GM19455 (cell line): ENCODE data around the gene SLC35F1.
"Not testable (repeated sequence)": the region's sequence is repeated elsewhere in the genome, so short reads cannot be mapped to it uniquely, and the experiment has no call there.

Experiments used
- ATAC-seq: cut with Tn5 transposase; IDR thresholded peaks from one replicate; pipeline ENCODE4 v1.9.1; 2021; ENCODE audit not compliant: unreplicated experiment

The SLC35F1 gene

DNA sequence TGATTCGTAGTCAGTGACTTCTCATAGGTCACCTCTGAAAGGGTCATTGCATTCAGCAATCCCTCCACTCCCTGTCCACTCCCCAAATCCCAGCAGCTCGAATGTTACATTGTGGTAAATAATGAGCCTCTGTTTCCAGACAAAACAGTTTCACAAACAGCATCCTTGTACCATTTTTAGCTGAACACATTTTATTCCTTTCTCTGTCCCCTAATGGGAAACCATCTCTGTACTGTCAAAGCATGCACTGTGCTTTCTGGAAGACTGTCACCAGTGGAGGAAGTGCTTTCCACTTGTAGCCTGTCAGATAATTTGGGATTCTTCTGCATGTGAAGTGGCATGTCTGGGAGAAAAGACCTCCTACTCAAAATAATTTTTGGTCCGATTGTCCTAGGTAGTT lies 82.0 kb downstream of the SLC35F1 start:
- no peak for ATAC-seq

DNA sequence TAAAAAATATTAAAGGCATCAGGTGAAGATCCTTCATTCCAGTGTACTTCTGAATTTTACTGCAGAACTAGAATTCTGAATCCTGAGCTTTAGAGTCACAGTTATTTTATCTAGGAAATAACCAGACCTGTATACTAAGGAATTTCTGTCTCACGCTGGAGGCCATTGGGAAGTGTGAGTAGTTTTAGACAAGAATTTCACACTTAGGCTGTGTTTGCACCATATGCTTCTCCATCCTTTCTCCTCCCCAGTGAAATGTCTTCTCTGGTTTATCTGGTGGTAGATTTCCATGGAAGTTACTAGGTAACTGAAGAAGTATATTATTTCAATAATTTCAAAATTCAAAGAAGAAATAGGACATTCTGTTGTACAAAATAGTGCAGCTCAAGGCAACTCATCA lies 83.1 kb downstream of the SLC35F1 start:
- no peak for ATAC-seq

DNA sequence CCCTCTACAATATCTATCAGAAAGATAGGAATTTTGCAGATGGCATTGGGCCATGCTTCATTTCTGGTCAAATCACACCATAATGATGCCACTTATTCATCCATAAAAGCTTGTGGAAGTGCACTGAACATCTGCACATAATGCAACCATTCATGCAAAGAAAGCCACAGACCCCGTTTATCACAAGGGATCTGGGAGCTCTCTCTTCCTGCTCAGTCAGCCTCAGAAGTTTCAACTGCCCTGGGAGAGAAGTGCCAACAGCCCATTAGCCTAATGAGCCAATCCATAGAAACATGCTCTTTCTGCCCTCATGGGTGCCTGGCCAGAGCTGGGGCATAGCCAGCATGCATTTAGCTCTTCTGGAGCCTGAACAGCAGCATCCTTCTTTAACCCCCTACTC lies 85.8 kb downstream of the SLC35F1 start:
- ATAC-seq: no peak

DNA sequence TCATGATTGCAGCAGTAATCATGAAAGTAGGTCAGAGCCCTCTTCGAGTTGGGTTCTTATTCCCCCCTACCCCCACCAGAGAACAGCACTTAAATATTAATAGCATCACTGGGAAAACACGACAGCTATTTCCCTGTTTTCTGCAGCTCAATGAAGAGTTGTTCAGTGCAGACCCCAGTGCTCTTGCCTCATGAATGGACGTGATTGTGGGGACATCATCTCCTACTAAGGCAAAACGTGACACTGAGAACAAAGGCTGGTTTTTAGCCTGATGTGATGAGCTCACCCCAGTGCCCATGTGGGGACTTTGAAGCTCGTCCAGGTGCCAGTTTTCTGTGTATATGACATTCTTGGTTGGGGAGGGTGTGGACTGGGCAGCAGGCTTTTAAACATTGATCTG lies 105.9 kb downstream of the SLC35F1 start:
- no peak for ATAC-seq

DNA sequence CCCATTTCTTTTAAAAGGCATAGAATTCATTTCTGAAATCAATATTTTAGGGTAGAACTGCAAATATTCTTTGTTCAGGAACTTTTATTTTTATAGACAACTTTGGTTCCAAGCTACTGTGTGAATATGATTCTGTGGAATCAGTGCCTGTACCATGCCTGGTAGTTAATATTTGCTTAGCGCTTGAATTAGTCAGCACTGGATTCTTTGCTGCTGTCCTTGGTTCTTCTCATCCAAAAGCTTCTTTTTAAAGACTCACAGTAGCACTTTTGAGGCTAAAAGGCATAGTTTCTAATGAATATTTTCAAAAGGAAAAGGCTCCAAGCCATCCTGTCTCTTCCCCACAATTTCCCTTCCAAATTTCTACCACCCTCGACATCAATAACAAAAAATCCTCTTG lies 109.5 kb downstream of the SLC35F1 start:
- no peak for ATAC-seq

DNA sequence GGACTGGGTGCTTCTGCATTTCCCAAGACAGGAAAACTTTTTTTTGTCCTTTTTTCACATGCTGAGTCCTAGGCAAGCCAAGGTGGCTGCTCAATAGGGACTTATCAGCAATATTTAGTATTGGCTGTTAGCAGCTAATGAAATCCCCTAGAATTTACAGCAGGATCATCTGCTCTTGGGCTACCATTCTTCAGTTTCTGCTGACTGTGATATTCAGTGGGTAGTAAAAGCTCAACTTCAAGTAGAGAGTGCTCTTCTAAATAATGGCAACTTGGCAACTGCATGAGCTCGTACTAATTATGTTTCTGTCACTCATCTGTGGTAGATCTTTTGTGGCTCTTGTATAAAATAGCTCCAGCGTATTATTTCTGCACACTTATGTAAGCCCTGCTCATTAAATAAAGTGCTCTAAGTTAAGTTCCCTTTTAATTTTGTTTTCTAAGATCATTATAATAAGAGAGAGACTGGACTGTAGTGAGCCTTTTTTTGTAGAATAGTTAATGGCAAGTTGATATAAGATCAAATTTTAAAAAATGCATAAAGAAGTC lies 110.3 kb downstream of the SLC35F1 start:
- ATAC-seq: no peak

DNA sequence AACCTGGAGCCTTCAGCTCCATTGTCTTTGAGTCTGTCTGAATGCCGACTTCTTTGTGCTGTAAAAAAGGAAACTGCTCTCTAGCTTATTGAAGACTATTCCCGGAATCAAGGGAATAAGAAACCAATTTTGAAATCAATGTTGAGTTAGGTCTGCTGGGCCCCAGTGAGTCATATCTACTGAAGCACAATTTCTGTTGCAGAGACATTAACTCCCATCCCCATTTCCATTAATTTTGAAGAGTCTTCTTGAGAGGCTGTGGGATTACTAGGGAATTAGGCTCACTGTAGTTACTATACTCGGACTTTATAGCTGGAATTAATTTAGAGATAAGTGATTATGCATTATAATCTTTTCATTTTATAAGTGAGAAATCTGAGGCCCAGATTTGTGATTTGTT lies 116.7 kb downstream of the SLC35F1 start:
- no peak for ATAC-seq

DNA sequence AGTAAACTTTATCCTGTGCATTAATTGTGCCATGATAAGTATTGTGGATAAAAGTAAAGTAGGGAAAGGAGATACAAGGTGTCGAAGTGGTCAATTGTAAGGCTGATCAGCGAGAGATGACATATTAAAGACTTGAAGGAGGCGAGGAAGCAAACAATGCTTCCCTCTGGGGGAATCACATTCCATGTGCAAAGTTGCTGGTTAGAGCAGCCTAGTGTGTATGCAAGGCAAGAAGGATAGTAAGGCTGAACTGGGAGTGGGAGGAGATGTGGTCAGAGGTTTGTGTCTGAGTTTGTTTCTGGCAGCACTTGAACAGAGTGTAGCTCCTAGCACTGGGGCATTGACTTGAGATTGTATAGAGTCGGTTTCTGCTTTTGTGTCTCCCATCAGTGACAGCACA lies 122.9 kb downstream of the SLC35F1 start:
- ATAC-seq: no peak

DNA sequence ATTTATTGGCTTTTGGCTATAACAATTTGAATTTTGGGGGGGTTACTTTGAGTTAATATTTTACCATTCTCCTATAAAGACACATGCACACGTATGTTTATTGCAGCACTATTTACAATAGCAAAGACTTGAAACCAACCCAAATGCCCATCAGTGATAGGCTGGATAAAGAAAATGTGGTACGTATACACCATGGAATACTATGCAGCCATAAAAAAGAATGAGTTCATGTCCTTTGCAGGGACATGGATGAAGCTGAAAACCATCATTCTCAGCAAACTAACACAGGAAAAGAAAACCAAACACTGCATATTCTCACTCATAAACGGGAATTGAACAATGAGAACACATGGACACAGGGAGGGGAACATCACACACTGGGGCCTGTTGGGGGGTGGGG lies 130.4 kb downstream of the SLC35F1 start:
- ATAC-seq: not testable (repeated sequence)

DNA sequence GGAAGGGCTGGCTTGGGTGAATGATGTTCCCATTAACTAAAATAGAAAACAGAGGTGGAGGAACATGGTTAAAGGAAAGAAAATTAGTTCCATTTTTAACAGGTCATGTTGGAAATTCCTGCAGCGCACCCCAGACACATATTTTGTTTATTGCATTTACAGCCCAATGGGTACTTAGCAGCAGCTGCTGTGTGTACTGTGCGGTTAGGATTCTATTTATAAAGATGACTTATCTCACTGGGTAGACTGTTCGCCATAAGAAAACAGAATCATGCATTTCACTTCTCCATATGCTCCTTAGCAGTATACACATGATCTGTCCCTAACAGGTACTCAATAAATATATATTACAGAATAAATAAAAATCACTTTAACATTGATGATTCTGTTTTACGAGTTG lies 135.8 kb downstream of the SLC35F1 start:
- ATAC-seq: no peak

DNA sequence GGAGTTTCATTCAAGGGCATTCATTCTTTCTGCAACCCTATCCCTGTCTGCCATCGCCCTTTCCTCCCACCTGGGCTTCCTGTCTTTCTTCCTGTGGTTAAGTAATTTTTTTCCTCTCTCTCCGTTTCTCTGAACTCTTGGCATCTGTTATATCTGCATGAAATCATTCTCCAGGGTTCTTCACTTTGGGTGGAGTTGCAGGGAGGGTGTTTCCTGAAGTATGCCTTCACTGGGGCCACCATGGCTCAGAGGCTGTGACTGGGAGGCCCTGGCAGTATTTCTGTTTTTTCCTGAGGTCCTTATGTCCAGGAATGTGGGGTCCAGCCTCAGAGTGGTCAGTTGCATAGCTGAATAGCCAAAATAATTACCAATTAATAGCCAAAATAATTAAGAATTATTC lies 137.2 kb downstream of the SLC35F1 start:
- ATAC-seq: no peak

DNA sequence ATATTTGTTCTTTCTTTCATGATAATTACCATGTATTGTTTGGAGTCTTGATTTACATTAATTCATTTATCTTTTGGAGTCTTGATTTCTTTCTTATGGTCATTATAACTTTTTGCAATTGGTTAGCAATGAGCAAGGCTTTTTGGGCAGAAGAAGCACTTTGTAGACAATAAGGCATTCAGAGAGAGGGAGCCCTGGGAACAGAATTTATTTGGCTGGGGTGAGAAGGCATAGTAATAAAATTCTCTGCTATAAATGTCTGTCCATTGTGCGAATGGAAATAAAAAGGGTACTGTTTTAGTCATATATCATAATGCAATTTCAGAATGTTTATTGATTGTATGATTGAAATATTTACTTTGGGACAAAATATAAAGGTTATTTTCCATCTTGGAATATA lies 147.0 kb downstream of the SLC35F1 start:
- no peak for ATAC-seq

DNA sequence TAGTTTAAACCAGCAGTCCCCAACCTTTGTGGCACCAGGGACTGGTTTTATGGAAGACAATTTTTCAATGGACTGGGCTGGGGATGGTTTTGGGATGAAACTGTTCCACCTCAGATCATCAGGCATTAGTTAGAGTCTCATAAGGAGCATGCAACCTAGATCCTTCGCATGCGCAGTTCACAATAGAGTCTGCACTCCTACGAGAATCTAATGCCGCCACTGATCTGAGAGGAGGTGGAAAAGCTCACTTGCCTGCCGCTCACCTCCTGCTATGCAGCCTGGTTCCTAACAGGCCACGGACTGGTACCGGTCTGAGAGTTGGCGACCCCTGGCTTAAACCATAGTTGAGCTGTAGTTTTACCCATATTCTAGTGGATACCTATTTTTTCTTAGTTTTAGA lies 154.6 kb downstream of the SLC35F1 start:
- no peak for ATAC-seq

DNA sequence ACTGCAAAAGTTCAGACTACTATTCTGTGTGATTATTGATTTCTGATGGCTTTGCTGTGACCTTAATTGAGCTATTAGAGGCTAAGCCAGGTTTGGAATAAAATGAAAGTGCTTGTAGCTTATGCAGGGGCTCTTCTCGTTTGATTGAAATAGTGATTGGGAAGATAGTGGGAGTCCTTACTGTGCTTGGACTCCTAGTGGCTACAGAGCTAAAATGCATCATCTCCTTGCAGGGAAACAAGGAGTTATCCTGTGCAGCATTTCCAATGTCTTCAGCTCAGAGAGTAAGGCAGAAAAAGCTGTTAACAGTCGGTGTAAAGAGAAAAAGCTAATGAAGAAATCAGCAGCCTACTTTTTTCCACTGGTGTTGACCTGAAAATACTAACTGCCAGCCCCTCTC lies 173.5 kb downstream of the SLC35F1 start:
- no peak for ATAC-seq

DNA sequence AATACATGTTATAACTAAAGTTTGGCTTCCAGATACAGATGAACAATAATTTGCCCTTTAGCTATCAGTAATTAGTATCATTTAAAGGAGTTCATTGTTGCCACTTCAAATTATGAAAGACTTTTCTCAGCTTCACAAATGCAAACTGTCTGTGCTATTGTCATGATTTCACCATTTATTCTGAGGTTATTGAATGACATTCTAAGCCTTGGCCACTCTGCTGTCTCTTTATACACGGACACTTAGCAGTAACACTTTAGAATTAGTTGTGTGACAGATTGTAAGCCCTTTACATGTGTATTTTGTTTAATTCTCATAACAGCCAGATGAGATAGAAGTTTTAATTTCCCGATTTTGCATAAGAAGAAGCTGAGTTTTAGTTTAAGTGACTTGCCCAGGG lies 176.6 kb downstream of the SLC35F1 start:
- ATAC-seq: no peak

DNA sequence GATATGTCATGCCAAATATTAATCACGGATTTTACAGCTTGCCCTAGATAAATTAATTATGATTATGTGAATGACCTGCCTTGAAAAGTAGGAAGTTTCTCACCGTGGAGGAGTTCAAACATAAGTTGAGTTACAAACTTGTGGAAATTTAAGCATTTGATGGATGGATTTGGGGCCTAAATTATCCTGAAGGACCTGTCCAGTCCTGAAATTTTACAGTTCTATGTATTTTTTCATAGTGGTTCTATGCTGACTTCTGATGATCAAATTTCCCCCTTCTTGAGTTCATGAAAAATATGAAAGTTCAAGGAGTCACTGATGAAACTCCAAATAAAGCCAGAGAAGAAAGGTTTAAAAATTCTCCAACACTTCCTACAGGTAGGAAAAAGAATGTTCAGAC lies 178.6 kb downstream of the SLC35F1 start:
- no peak for ATAC-seq

DNA sequence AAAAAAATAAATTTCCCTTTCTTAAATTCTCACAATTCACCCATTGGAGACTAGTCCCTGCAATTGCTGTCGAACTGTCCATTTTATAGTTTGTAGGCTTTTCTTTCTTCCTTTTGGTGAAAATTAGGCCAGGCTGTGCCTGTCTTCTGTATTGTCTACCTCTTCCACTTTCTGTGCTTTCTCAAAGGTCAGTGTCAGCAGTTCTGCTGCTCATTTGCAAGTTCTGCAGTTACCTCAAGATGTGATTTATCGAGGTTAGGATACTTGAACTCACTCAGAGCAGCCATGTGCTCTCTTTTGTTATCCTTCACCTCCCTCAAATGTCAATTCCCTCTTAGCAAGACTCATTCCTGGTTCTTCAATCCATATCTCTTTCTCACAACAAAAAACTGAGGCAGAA lies 179.1 kb downstream of the SLC35F1 start:
- ATAC-seq: no peak

DNA sequence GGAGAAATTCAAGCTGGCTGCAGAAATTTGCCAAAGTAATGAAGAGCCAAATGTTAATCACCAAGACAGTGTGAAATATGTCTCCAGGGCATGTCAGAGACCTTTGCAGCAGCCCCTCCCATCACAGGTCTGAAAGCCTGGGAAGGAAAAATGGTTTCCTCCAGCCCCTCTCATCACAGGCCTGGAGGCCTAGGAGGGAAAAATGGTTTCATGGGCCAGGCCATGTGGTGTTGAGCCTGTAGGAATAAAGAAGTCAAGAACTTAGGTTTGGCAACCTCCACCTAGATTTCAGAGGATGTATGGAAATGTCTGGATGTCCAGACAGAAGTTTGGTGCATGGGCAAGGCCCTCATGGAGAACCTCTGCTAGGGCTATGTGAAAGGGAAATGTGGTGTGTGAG lies 185.0 kb downstream of the SLC35F1 start:
- ATAC-seq: no peak

DNA sequence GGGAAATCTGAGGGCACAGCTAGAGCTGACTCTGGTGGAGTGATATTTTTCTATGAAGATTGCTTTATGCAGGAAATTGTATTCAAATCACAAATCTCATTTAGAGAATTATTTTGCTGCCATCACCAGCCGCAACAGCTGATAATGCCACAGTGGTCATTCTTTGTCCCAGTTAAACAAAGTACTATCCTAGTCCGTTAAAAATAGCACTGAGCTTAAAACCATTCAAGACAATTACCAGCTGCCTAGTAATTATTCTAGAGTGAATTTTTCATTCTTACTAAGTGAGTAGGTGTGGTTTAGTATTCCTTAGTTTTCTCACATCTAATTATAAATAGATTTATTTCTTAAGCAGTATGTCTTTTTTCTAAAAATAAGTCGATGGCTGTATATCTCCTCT lies 190.5 kb downstream of the SLC35F1 start:
- ATAC-seq: no peak

DNA sequence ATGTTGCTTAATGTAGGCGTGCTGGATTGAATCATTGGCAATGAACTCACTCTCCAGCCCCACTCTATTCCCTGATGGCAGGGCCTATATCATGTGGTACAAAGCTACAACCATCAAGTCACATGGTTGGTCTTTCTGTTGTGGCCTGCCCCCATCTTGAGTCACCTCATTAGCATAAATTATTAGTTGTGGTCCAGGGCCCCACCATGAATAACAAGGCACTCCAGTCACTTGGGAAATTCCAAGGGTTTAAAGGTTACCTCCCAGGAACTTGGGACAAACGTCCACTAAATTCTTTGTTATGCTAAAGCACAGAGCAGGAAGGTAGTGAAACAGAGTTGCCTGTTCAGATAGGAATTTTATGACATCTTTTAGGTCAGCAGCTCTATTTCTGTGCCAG lies 193.7 kb downstream of the SLC35F1 start:
- ATAC-seq: no peak

DNA sequence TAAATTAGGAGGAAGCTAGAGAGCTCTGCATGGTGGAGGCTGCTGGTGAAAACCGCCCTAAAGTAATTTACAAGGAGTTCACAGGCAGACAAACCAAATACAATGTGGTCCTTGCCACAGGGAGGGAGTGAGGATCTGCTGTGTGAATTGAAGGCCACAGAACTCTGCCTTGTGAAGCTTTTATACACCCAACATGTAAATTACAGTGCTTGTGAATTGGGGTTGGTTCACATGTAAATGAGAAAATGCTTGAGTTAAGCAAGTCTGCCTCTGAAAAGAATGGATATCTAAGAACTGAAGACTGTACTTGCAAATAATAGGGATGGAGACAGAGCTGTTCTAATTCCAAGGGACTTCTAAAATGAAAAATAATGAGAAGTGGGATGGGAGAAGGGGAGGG lies 194.2 kb downstream of the SLC35F1 start:
- no peak for ATAC-seq

DNA sequence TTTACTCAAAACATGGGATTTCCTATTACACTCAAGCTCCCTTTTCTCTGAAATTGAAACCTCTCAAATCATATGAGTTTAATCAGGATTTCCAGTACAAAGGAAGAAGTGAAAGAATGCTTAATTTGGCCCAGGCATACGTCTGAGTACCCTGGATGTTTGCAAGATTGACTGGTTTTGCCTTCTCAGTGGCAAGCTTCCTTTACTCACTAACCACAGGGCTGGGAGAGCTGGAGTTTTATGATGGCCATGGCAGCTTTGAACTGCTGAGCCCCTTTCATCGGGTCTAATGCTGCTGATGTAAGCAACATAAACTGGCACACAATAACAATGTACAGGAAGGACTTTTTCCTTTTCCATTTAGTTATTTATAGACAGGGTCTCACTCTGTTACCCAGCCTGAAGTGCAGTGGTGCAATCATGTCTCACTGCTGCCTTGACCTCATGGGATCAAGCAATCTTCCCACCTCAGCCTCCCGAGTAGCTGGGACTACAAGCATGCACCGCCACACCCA lies 194.8 kb downstream of the SLC35F1 start:
- no peak for ATAC-seq

DNA sequence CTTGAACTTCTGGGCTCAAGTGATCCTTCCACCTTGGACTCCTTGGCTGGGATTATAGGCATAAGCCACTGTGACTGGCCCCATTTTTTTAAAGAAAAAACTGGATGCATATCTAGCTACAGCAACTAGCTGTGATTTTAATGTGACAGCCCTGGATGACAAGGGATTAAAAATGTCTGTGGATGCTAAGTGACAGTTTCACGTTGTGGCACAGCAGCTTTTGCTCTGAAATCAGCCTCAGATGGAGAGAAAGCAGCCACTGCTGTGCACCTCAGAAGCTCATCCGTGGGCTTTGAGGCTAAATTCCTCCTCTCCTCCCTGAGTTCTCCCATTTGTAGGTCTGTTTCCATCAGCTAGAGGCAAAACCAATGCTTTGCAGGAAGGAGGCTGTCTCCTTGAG lies 195.3 kb downstream of the SLC35F1 start:
- ATAC-seq: no peak
